ENCODE results near the gene CRB2. TPM values are rescaled to one million over a fixed set of nuclear protein-coding genes. Genes with fewer than 3 reads are reported as not detected.
"Not testable (repeated sequence)": the region's sequence is repeated elsewhere in the genome, so short reads cannot be mapped to it uniquely, and the experiment has no call there.

Gene CRB2
- total and polyA plus RNA-seq, 2 donors (not counting 1 experiment from before 2014, with no cell fraction given): 1.4 to 2.4 TPM

GRCh38 chr9:123333058-123333669 is 22.8 kb upstream of the CRB2 start:
- H3K27ac ChIP-seq (ENCODE audit: low read length in 2 of 2); intact Hi-C loops (cut with micrococcal nuclease); H3K79me2 ChIP-seq (ENCODE audit: control insufficient read depth, insufficient read depth, low read length); H3K4me2 ChIP-seq (replicated peaks; ENCODE audit: low read depth, low read length, poor library complexity, severe bottlenecking); H3K9me3 Mint-ChIP-seq (ENCODE audit: insufficient read depth); H3K4me3 ChIP-seq (ENCODE audit: control extremely low read depth in 1 of 5, extremely low read depth in 1 of 5, insufficient read depth in 1 of 5, low read depth in 2 of 5, low read length in 4 of 5); POLR2A ChIA-PET; H4K20me1 ChIP-seq (ENCODE audit: control insufficient read depth, insufficient read depth, low read length, poor library complexity, severe bottlenecking); ATAC-seq (ENCODE audit: low read depth); DNase-seq; H3K36me3 ChIP-seq (replicated peaks in 1 of 2; ENCODE audit: control extremely low read depth in 1 of 2, control insufficient read depth in 1 of 2, extremely low read depth in 1 of 2, insufficient read depth in 2 of 2, low read length in 1 of 2); H3K9ac ChIP-seq (ENCODE audit: low read length); H3K9me3 ChIP-seq (ENCODE audit: control extremely low read depth in 1 of 3, control insufficient read depth in 2 of 3, insufficient read depth in 1 of 3, low read length in 2 of 3); H3K4me3 Mint-ChIP-seq; H2AFZ ChIP-seq (ENCODE audit: insufficient read depth, low read depth, low read length, poor library complexity, severe bottlenecking); H3K27me3 Mint-ChIP-seq; H3K27me3 ChIP-seq (replicated peaks in 1 of 4; ENCODE audit: control extremely low read depth in 1 of 4, control insufficient read depth in 3 of 4, insufficient read depth in 4 of 4, low read length in 3 of 4): not testable (repeated sequence)
- peak overlapping the region; percentile 32 for H3K27ac Mint-ChIP-seq
- CTCF ChIA-PET: interaction anchor here (1.1 to 1.5 kb wide), 3 partner anchors 14 to 108 kb away, joined by 3 to 5 read pairs (median 4); no protein-coding TSS in a partner anchor
- H3K4me1 Mint-ChIP-seq: peaks cover 68% of the 10 kb centered on the region
- WGBS (ENCODE audit: insufficient coverage): 58% methylated on average over 4 of the region's 8 CpGs
- peaks cover 48 to 53% of the 10 kb centered on the region in 2 donors for H3K4me1 ChIP-seq (ENCODE audit: control insufficient read depth in 2 of 2, insufficient read depth in 2 of 2, low read length in 2 of 2)

GRCh38 chr9:123334639-123335038 is 21.4 kb upstream of the CRB2 start:
- Mint-ChIP-seq H3K27ac (peak overlapping the region; percentile 28), H3K27me3 (no peaks in the 10 kb centered on the region), H3K4me3 (no peak overlapping the region), H3K9me3 (ENCODE audit: insufficient read depth) (no peaks in the 10 kb centered on the region), H3K4me1 (peaks cover 74% of the 10 kb centered on the region)
- Histone ChIP-seq H3K27me3 (replicated peaks in 1 of 4; ENCODE audit: control extremely low read depth in 1 of 4, control insufficient read depth in 3 of 4, insufficient read depth in 4 of 4, low read length in 3 of 4) (no peaks in the 10 kb centered on the region), H3K4me1 (ENCODE audit: control insufficient read depth in 2 of 2, insufficient read depth in 2 of 2, low read length in 2 of 2) (peaks cover 57 to 61% of the 10 kb centered on the region in 2 donors), H3K4me3 (ENCODE audit: control extremely low read depth in 1 of 5, extremely low read depth in 1 of 5, insufficient read depth in 1 of 5, low read depth in 2 of 5, low read length in 4 of 5) (no peak overlapping the region), H3K27ac (ENCODE audit: low read length in 2 of 2) (peak overlapping the region in 1 of 2 donors; percentile 35), H3K9ac (ENCODE audit: low read length) (no peak overlapping the region), H3K4me2 (replicated peaks; ENCODE audit: low read depth, low read length, poor library complexity, severe bottlenecking) (no peak overlapping the region), H4K20me1 (ENCODE audit: control insufficient read depth, insufficient read depth, low read length, poor library complexity, severe bottlenecking) (no peaks in the 10 kb centered on the region), H2AFZ (ENCODE audit: insufficient read depth, low read depth, low read length, poor library complexity, severe bottlenecking) (no peak overlapping the region), H3K36me3 (replicated peaks in 1 of 2; ENCODE audit: control extremely low read depth in 1 of 2, control insufficient read depth in 1 of 2, extremely low read depth in 1 of 2, insufficient read depth in 2 of 2, low read length in 1 of 2) (no peaks in the 10 kb centered on the region), H3K9me3 (ENCODE audit: control extremely low read depth in 1 of 3, control insufficient read depth in 2 of 3, insufficient read depth in 1 of 3, low read length in 2 of 3) (no peaks in the 10 kb centered on the region), H3K79me2 (ENCODE audit: control insufficient read depth, insufficient read depth, low read length) (no peaks in the 10 kb centered on the region)
- ATAC-seq (ENCODE audit: low read depth) (no peak), DNase-seq (no peak)
- intact Hi-C loops (cut with micrococcal nuclease): loop anchor here (5.0 kb wide), 1 partner anchor 883 kb away; no protein-coding TSS in a partner anchor
- POLR2A ChIA-PET: interaction anchor here (0.6 to 1.5 kb wide), 4 partner anchors 9 to 100 kb away, joined by 3 to 5 read pairs (median 4); no protein-coding TSS in a partner anchor
- TF ChIP-seq, protein P1, sequence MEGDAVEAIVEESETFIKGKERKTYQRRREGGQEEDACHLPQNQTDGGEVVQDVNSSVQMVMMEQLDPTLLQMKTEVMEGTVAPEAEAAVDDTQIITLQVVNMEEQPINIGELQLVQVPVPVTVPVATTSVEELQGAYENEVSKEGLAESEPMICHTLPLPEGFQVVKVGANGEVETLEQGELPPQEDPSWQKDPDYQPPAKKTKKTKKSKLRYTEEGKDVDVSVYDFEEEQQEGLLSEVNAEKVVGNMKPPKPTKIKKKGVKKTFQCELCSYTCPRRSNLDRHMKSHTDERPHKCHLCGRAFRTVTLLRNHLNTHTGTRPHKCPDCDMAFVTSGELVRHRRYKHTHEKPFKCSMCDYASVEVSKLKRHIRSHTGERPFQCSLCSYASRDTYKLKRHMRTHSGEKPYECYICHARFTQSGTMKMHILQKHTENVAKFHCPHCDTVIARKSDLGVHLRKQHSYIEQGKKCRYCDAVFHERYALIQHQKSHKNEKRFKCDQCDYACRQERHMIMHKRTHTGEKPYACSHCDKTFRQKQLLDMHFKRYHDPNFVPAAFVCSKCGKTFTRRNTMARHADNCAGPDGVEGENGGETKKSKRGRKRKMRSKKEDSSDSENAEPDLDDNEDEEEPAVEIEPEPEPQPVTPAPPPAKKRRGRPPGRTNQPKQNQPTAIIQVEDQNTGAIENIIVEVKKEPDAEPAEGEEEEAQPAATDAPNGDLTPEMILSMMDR (IDR thresholded peaks at IDR 0.05): no peak
- TF ChIP-seq EZH2 (IDR thresholded peaks at IDR 0.05; ENCODE audit: borderline replicate concordance, insufficient read depth, low read depth, low read length, poor library complexity, severe bottlenecking): no peak
- no CpG with 5 or more reads among the region's 3 CpGs for WGBS (ENCODE audit: insufficient coverage)
- CTCF ChIA-PET: interaction anchor here (0.8 to 6.2 kb wide), 4 partner anchors 8 to 221 kb away, joined by 3 to 60 read pairs (median 4); no protein-coding TSS in a partner anchor
